HFFc6 (cell line): ENCODE results near the gene WIF1. TPM values are rescaled to one million over a fixed set of nuclear protein-coding genes. Genes with fewer than 3 reads are reported as not detected.

ENCODE experiments used
- DNase-seq: peaks from one replicate; pipeline ENCODE4 v3.0.0-alpha.2; 2018
- H3K27ac Mint-ChIP-seq: 2 replicates; pipeline ENCODE4 v1.8.0; 2020; ENCODE audit warnings: mild to moderate bottlenecking, mixed read lengths
- H3K27me3 Mint-ChIP-seq: 2 replicates; pipeline ENCODE4 v1.8.0; 2021; ENCODE audit warnings: mild to moderate bottlenecking, moderate library complexity, mixed read lengths; ENCODE audit not compliant: insufficient read depth
- H3K36me3 Mint-ChIP-seq: 2 replicates; pipeline ENCODE4 v1.8.0; 2021; ENCODE audit warnings: low read depth, mixed read lengths
- H3K4me1 Mint-ChIP-seq: 2 replicates; pipeline ENCODE4 v1.8.0; 2020; ENCODE audit warnings: low read depth, mixed read lengths
- H3K4me3 Mint-ChIP-seq: 2 replicates; pipeline ENCODE4 v1.8.0; 2020; ENCODE audit warnings: mild to moderate bottlenecking, moderate library complexity, mixed read lengths
- H3K9me3 Mint-ChIP-seq: 2 replicates; pipeline ENCODE4 v1.8.0; 2020; ENCODE audit warnings: mild to moderate bottlenecking, mixed read lengths
- CTCF ChIP-seq: fragments of 200-600 bp; sonication (generic); IDR thresholded peaks from 2 replicates; pipeline ENCODE4 v1.5.0; 2021; ENCODE audit warnings: antibody characterized with exemption, mild to moderate bottlenecking
- long read RNA-seq: library from polyadenylated mRNA; unstranded; transcript quantifications from one replicate; pipeline ENCODE4 v2.0.0, GENCODE V29; 2019
- total RNA-seq, 6 experiments: library from RNA; stranded (reverse); fragmentation: NEBNext Ultra II Directional; extraction: Animal tissue kit (Norgen Biotek cat#: 25700); gene quantifications; 2 replicates in 1 of 6; 3 replicates in 5 of 6; pipeline ENCODE4 v1.2.3, GENCODE V29; 2021

Gene WIF1
- not detected for total RNA-seq
- long read RNA-seq, result 0 reads

DNA sequence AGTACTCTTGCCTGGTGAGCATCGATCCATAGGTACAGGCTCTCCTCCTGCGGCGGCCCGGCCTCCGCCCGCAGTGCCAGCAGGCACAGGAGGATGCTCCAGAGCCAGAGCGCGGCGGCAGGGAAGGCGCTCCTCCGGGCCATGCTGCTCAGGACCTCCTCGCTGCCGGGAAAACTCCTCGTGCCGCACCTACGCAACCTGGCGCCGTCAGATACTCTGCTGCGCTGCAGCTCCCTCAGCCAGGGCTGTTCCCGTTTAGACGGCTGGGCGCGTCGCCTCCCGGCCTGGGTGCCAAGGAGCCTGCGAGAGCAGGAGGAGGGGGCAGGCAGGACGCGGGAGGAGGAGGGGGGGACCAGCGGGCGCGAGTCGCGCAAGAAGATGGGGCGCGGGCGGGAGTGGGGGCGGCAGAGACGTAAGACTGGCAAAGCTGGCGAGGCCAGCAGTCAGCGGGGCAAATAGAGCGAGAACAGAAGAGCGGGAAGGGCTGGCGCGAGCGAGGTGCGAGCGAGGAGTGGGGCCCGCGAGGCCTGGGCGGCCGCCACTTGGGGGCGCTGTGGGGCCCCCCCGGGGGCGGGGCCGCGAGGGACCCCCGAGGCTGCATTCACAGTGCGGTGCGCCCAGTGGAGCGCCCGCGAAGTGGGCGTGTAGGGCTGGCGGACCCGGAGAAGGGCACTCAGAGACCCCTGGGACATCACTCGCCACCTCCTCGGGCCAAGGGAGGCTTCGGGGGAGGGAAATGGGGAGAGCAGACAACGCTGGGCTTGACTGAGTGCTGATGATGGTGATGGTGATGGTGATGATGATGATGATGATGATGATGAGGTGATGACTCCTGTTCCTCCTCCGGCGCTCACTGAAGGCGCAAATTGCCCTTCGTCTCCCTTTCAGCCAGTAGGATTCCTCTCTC is at the start of gene WIF1:
Gene WIF1, minus strand, starts transcription at position 257 of the 907 bp plus-strand sequence. Its CDS starts 114 bp downstream, at position 143.
- H3K27me3 Mint-ChIP-seq, result peaks cover 30% of the 10 kb centered on the region
- DNase-seq, result no peak
- H3K36me3 Mint-ChIP-seq, result no peaks in the 10 kb centered on the region
- H3K27ac Mint-ChIP-seq, result no peak within 1 kb of the TSS
- peak; percentile 60 for TF ChIP-seq CTCF
- H3K4me1 Mint-ChIP-seq, result no peaks in the 10 kb centered on the region
- no peaks in the 10 kb centered on the region for H3K9me3 Mint-ChIP-seq
- H3K4me3 Mint-ChIP-seq, result no peak within 1 kb of the TSS

GRCh38 chr12:65170209-65170881 is 49.2 kb upstream of the WIF1 start:
- peaks cover 5% of the 10 kb centered on the region for H3K4me1 Mint-ChIP-seq
- peak; percentile 49 for DNase-seq
- peak overlapping the region; percentile 100 for H3K4me3 Mint-ChIP-seq
- H3K27ac Mint-ChIP-seq, result peak overlapping the region; percentile 80
- peaks cover 2% of the 10 kb centered on the region for H3K27me3 Mint-ChIP-seq
- TF ChIP-seq CTCF, result no peak
- no peaks in the 10 kb centered on the region for H3K9me3 Mint-ChIP-seq
- H3K36me3 Mint-ChIP-seq, result peaks cover 7% of the 10 kb centered on the region; the same call in 1 of the 2 replicates

GRCh38 chr12:65169320-65170208 is 48.5 kb upstream of the WIF1 start, which contains the start of gene LEMD3:
TSS of gene LEMD3 (plus strand) at chr12:65169583. CDS start at chr12:65169597, 14 bp downstream.
- peak within 1 kb of the TSS; percentile 100 for H3K4me3 Mint-ChIP-seq
- H3K27ac Mint-ChIP-seq, result peak within 1 kb of the TSS; percentile 99
- H3K27me3 Mint-ChIP-seq, result peaks cover 6% of the 10 kb centered on the region
- peaks cover 5% of the 10 kb centered on the region for H3K4me1 Mint-ChIP-seq
- H3K36me3 Mint-ChIP-seq, result peaks cover 7% of the 10 kb centered on the region; the same call in 1 of the 2 replicates
- no peaks in the 10 kb centered on the region for H3K9me3 Mint-ChIP-seq
- DNase-seq, result peak; percentile 79
- peak; percentile 21; the same call in 1 of the 2 replicates for TF ChIP-seq CTCF

DNA sequence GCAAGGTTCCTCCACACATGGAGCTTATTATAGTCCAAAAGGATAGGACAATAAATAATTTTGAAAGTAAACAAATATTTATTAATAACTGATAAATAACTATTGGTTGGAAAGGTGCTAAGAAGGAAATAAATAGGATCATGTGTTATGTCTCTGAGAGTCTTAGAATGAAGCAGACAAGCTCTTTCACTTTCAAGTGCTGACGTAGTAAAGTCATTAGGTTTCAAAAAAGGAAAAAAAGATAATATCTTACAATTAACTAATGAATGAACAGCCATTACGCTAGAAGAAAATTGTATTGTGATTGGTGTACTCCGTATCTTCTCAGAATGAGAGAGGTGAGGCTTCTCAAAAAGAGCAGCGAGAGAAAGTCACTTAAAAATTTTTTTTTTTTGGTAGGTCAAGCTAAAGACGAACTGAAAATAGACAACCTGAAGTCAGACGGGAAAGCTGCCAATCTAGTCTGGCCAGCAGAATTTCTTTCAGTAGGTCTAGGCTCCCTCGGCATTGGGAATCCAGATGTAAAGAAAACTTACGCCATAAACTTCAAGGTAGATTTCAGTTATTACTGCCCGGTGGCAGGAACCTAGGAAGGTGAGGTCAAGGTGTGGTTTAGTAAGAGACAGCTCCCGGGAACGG is 47.7 kb upstream of the WIF1 start:
- H3K36me3 Mint-ChIP-seq, result peaks cover 7% of the 10 kb centered on the region; the same call in 1 of the 2 replicates
- peaks cover 6% of the 10 kb centered on the region for H3K27me3 Mint-ChIP-seq
- H3K4me3 Mint-ChIP-seq, result peak overlapping the region; percentile 100
- DNase-seq, result no peak
- TF ChIP-seq CTCF, result no peak
- H3K4me1 Mint-ChIP-seq, result peaks cover 5% of the 10 kb centered on the region
- H3K27ac Mint-ChIP-seq, result peak overlapping the region; percentile 99
- H3K9me3 Mint-ChIP-seq, result no peaks in the 10 kb centered on the region
